K562 (cell line): ENCODE data around the gene RELL1.

Experiments used
- CEBPB ChIP-seq: fragments of 450-650 bp; IDR thresholded peaks from 2 replicates; pipeline ENCODE4 v1.6.1; 2016; ENCODE audit warnings: missing genetic modification characterization, missing compliant biosample characterization
- ZZZ3 ChIP-seq: fragments of 450-650 bp; IDR thresholded peaks from 2 replicates; pipeline ENCODE4 v1.6.1; 2016; ENCODE audit warnings: antibody characterized with exemption, mild to moderate bottlenecking, moderate library complexity
- TF ChIP-seq, protein P1 (sequence below): sonication (generic); formaldehyde crosslinking; IDR thresholded peaks from 2 replicates; pipeline ENCODE4 v1.8.1; 2023; ENCODE audit warnings: mild to moderate bottlenecking, missing genetic modification reagents

DNA sequence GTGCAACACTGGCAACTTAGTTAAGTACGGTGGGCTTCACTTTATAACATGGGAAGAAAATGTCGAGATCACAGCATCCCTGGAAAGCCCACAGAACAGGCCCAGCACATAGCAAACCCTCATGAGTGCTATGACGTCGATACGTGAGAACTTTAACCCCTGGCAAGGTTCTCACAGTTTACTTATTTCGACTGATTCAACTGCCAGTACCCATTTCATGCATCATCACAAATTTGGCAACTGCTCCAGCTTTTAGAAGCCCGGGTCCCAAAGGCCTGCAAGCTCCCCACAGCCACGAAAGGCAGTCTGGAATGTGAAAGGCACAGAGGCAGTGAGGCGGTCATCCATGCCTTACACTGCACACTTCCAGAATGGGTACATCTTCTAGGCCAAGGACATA lies 41.2 kb downstream of the RELL1 start:
- TF ChIP-seq ZZZ3 (no peak), CEBPB (tag) (no peak)
- TF ChIP-seq, protein P1, sequence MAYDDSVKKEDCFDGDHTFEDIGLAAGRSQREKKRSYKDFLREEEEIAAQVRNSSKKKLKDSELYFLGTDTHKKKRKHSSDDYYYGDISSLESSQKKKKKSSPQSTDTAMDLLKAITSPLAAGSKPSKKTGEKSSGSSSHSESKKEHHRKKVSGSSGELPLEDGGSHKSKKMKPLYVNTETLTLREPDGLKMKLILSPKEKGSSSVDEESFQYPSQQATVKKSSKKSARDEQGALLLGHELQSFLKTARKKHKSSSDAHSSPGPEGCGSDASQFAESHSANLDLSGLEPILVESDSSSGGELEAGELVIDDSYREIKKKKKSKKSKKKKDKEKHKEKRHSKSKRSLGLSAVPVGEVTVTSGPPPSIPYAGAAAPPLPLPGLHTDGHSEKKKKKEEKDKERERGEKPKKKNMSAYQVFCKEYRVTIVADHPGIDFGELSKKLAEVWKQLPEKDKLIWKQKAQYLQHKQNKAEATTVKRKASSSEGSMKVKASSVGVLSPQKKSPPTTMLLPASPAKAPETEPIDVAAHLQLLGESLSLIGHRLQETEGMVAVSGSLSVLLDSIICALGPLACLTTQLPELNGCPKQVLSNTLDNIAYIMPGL (CRISPR knock-in tag): no peak
